CD4-positive, alpha-beta T cell treated with Interleukin-2 at 100 ng/mL for 4 hours (primary cell): ENCODE results near the gene FIG4.
"Not testable (repeated sequence)": the region's sequence is repeated elsewhere in the genome, so short reads cannot be mapped to it uniquely, and the experiment has no call there.

Source experiments
- DNase-seq: peaks from one replicate; pipeline ENCODE4 v3.0.0-alpha.2; 2020; ENCODE audit warnings: low spot score

FIG4 gene

DNA sequence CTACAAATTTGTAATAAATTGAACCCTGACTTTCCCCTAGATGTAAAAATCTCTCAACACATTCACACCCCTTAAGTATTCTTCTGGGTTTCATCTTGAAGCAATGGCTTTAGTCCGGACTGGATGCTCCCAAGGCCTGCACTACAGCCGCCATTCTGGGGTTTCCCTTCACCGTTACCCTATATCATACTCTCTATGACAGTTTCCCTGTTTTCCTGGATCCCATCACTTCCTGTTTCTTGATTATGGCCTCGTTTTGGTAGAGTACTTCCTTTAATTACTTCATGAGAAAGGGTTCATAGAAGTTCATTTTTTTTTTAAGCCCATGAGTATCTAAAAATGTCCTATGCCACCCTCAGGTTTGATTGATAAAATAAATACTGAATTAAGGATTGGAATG, 11.7 kb downstream of the FIG4 start:
- DNase-seq: no peak

DNA sequence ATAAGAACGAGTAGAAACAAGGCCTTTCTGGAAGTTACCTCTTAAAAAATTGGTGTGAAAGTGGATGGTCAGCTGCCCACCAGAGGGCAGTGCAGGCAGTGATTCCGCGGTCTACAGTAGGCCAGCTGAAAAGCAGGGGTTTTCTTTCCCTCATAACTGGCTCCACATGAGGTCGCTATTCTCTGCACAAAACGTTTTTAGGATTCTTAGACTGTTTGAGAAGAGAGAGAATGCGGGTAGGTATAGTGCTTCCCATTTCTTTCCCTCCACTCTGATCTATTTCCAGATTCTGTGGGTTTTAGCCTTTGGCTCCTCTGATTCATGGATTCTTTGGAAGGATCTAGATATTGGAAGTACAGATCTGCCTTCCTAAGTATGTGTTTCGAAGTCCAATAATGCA, 14.2 kb downstream of the FIG4 start:
- peak; percentile 80 for DNase-seq

DNA sequence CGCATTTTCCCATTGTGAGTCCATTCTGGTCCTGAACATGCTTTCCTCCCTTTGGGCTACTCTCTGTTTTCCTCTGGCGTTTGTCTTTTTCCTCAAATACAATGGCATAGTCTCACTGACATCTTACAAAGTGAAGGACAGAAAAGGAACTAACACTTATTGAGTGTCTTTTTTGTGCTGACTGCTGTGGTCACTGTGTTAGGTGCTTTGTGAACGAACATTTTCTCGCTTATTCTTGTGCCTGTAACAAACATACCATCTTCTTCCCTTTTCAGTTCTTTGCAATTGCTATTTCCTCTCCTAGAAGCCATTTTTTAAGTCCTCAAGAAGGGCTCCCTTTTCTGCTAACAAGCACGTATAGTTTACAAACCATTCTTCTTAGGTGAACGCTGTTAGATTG, 15.4 kb downstream of the FIG4 start:
- no peak for DNase-seq

DNA sequence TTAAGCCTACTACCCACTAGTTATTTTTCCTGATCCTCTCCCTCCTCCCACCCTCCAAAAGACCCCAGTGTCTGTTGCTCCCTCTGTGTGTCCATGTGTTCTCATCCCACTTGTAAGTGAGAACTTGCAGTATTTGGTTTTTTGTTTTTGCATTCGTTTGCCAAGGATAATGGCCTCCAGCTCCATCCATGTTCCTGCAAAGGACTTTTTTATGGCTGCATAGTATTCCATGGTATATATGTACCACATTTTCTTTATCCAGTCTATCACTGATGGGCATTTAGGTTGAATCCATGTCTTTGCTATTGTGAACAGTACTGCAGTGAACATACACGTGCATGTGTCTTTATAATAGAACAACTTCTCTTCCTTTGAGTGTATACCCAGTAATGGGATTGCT, 17.0 kb downstream of the FIG4 start:
- not testable (repeated sequence) for DNase-seq

DNA sequence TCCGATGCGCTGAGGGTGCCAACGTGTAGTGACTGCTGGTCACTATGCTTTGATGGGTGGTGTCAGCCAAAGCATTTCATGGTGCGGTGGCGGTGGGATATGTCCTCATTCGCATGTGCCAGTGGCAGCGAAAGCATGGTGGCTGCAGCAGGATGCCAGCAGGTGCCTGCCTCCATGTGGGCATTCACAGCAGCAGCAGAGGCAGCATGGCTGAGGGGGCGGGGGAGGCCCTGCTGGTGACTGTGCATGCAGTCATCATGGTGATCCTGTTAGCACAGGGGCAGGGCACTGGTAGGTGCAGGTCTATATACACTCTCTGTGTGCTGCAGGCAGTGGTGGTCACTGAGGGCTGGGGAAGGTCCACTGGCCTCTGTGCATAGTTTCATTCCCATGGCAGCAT, 22.0 kb downstream of the FIG4 start:
- DNase-seq: no peak

DNA sequence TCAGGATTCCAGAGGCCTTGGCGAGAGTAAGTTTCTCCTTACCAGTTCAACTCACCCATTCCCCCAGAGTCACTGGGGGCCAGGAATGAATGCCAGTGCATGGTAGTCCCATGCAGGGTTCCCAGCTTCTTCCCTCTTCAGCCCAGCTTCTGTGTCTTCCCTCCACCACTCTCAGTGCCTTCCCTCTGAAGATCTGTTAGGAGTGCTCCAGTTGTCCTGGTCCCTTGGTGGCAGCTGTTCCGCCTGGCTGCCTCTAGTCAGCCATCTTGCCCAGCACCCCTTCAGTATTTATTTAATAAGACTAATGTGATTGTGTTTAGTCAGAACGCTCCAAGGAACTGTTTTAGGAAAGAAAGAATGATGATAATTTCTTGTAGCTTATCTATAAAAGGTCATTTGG, 23.1 kb downstream of the FIG4 start:
- DNase-seq: no peak

DNA sequence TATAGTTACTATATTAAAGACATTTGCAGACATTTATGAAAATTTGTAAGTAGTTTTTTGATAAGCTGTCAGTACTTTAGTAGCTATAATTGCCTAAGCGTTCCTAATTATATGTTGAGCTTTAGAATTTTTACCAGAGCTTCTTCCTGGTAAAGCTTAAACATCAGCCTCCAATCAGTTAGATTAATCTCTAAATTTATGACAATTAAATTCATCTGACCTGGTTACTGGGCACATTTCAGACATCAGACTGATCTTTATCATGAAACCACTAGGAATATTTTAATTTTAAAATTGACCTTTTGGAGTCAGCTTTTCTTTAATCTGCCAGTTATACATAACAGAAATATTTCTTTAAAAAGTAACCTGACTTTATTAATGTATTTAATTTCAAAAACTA, 23.5 kb downstream of the FIG4 start:
- no peak for DNase-seq

DNA sequence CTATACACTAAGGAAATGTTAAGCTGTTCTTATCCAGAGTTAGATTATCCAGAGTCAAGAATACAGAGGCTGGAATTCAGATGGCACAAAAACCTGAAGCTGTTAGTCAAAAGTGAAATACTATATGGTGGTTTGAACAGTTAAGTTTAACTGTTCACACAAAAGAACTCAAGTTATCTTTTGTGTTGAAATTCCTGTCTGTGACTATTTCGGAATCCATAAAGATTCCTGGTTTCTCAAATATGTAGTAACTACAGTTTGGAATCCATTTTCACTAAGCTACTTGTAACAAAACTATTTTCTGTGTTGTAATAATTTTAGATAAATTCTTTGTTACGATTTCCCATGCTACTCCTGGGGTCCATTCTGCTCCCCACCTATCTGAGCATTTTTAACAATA, 24.5 kb downstream of the FIG4 start:
- no peak for DNase-seq

DNA sequence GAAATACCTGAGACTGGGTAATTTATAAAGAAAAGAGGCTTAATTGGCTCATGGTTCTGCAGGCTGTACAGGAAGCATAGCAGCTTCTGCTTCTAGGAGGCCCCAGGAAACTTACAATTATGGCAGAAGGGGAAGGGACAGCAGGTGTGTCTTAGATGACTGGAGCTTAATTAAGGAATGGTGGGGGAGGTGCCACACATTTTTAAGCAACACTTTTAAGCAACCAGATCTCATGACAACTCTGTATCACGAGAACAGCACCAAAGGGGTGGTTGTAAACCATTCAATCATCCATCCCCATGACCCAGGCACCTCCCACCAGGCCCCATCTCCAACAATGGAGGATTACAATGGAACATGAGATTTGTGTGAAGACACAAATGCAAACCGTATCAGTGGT, 26.9 kb downstream of the FIG4 start:
- DNase-seq: no peak

DNA sequence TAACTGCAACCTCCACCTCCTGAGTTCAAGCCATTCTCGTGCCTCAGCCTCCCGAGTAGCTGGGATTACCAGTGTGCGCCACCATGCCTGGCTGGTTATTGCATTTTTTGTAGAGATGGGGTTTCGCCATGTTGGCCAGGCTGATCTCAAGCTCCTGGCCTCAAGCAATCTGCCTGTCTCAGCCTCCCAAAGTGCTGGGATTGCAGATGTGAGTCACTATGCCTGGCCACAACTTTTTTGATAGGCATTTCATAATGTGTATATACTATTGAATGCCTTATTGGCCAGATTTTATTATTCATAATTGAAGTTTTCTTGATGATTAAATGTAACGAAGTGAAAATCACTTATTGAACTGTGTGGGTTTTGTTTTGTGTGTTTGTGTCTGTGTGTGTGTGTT, 27.9 kb downstream of the FIG4 start:
- no peak for DNase-seq

DNA sequence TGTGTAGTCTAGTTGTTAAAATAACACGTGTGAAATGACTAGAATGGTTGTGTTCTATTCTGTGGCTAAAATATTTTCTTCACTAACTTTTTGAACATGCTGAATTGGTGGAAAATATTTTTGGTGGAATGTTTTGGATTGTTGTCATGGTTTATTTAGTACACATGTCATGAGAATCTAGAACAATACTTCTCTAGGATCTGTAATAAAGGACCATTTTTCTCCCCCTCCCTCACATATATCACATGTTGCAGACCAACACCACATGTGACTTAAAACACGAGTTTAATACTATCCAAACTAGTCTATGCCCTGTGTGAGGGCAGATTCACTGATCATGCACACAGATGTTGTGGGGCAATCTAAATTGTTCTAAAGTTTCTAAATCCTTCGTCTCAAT, 29.2 kb downstream of the FIG4 start:
- no peak for DNase-seq

DNA sequence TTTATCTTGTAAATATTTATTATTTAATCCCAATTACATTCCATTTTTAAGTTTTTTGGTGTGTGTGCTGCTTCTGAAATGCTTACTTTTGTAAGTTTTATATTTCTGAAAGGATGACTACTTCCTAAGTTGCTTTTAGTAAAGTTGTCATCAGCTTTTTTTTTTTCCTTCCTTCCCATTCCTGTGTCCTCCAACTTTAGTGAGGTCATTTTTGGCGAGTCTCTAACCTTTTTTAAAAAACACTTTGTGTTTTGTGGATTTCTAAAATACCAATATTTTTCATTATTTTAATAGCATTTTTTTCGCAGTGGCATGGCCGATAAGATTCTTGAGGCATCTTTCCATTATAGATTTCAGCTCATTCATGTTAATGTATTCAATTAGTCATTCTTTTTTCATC, 30.9 kb downstream of the FIG4 start:
- DNase-seq: no peak

DNA sequence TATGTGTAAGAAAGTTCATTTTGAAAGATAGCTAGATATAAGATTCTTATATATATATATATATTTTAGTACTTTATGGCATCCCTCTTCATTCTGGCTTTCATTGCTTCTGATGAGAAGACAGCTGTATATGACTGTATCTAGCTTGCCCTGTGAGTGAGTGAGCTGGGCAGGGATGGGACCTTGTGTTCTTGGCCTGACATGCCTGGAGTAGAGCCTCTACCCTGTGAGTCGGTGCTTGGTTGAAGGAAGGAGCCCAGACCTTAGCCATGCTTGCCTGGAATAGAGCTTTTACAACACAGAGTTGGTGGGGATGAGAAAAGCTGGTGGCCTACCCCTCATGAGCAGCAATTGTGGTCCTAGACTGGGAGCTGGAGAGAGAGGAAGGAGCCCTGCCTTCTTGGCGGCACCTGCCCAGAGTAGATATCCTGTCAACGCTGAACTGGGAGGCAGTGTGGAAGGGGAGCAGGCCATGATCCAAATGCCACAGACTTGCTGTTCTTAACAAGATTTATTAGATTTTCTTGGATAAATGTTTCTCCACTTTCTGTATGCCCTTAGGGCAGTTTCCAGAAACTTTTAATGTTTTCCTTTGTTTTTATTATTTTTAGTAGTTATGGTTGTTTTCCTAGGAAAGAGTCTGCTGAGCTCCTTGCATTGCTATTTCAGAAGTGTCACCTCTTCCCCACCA, 31.6 kb downstream of the FIG4 start:
- no peak for DNase-seq

DNA sequence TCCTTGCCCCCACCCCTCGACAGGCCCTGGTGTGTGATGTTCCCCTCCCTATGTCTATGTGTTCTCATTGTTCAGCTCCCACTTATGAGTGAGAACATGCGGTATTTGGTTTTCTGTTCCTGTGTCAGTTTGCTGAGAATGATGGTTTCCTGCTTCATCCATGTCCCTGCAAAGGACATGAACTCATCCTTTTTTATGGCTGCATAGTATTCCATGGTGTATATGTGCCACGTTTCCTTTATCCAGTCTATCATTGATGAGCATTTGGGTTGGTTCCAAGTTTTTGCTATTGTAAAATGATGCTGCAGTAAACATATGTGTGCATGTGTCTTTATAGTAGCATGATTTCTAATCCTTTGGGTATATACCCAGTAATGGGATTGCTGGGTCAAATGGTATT, 34.2 kb downstream of the FIG4 start:
- not testable (repeated sequence) for DNase-seq

DNA sequence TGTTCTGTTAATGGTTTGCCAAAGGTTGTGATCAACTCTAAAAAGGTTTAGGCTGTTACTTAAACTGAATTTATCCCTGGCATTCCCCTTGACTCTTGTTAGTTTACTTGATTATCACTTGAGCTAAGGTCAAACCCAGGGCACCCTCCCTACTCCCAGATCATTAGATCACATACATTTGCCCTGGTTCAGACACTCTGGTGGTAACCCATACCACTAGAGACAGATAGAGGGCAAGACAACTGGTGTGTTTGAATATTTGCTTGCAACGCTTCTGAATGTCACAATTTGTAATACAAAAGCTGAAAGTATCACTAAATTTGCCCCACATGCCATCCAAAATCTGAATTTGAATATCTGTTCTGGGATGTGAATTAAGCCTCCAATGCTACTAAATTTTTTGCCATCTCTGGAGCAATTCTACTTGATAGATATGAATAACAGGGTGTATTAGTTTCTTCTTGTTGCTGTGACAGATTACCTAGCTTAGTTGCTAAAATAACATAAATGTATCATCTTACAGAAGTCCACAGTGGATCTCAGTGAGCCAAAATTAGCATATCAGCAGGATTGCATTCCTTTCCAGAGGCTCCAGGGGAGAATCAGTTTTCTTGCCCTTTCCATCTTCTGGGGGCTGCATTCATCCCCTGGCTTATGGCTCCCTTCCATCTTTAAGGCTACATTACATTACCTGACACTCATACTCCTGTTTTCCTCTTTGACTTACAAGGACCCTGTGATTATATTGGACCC, 45.4 kb downstream of the FIG4 start:
- DNase-seq: no peak

DNA sequence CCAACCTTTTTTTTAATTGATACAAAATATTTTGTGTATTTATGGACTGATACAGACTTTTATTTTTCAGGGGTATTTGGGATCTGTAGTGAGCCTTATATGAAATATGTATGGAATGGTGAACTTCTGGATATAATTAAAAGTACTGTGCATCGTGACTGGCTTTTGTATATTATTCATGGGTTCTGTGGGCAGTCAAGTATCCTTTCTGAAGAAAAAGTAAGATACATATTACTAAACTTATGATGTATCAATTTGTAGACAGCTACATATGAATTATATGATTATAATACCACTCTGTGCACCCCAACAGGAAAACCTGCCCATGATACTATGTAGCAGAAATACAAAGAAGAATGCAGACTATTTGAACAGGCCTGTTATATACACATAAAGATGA, 47.2 kb downstream of the FIG4 start:
- DNase-seq: no peak

DNA sequence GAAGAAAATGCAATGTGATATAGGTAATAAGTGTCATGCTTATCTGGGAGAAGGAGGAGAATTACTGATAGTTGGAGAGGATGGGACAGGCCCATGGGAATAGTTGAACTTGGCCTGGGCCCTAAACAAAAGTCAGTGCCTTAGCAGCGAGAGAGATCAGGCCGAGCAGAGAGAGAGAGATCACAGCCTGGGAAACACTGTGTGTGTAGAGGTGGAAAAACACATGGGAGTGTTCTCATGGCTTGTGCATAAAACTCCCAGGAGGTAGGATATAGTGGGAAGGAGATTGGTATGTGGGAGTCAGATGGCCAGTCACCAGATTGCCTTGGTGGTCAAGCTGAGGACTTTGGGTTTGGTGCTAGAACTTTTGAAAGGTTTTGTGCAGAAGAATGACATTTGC, 47.6 kb downstream of the FIG4 start:
- DNase-seq: no peak

DNA sequence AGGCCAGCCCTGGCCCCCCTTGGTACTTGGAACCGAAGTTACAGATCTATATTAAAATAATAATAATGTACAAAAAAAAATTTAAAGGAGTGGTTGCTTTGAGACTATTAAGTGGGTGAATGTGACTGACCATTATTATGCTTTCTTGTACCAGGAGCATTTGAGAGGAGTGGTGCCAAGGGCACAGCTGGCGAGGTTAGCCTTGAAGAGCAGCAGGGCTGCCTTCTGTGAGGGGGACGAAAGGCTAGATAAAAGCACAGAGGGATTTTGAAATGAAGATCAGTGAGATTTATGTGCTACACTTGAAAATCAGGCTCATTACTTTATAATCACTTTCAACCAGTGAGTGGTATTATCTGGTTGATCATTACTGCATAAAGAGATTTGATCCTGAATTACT, 48.6 kb downstream of the FIG4 start:
- no peak for DNase-seq

DNA sequence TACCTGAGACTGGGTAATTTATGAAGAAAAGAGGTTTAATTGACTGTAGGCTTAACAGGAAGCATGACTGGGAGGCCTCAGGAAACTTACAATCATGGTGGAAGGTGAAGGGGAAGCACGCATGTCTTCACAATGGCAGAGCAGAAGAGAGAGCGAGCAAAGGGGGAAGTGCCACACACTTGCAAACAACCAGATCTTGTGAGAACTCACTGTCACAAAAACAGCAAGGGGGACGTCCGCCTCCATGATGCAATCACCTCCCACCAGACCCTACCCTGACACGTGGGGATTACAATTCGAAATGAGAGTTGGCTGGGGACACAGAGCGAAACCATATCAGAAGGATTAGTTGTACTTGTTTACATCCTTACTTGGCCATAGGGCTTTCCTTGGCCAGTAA, 49.7 kb downstream of the FIG4 start:
- no peak for DNase-seq

DNA sequence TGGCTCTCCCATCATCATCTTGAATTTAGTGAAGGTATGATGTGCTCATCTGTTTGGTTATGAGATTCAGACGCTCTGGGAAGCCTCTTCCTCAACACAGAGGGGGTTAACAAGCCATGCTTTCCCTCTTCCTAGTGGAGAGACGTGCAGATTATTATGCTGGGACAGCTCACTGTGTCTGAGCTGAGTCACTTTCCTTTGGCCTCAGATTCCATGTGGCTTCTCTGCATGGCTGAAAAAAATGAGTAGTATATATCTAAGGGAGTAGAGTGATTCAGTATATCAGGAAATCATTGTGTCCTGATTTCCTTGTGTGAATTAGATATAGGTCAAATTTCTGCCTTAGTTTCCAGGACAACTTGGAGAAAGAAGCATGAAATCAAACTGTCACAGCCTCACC, 52.6 kb downstream of the FIG4 start:
- DNase-seq: no peak

DNA sequence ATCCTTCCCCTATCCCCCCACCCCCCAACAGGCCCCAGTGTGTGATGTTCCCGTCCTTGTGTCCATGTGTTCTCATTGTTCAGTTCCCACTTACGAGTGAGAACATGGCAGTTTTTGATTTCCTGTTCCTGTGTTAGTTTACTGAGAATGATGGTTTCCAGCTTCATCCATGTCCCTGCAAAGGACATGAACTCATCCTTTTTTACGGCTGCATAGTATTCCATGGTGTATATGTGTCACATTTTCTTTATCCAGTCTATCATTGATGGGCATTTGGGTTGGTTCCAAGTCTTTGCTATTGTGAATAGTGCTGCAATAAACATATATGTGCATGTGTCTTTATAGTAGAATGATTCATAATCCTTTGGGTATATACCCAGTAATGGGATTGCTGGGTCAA, 53.7 kb downstream of the FIG4 start:
- DNase-seq: not testable (repeated sequence)

DNA sequence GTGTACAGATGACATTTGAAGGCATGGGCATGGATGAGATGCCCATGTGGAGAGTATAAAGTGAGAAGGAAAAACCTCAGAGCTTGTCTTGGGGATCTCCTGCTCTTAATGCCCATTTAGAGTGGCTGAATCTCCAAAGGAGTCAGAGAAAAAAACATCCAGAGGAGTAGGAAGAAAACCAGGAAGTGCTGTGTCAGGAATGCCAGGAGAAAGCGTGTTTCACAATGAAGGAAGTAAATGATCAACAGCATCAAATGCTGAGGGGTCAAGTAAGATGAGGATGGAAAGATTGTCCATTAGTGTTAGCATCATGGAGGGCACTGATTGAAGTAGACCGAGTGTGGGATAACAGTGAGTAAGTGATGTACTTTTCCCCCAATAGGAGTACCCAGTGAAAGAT, 56.1 kb downstream of the FIG4 start:
- DNase-seq: no peak

DNA sequence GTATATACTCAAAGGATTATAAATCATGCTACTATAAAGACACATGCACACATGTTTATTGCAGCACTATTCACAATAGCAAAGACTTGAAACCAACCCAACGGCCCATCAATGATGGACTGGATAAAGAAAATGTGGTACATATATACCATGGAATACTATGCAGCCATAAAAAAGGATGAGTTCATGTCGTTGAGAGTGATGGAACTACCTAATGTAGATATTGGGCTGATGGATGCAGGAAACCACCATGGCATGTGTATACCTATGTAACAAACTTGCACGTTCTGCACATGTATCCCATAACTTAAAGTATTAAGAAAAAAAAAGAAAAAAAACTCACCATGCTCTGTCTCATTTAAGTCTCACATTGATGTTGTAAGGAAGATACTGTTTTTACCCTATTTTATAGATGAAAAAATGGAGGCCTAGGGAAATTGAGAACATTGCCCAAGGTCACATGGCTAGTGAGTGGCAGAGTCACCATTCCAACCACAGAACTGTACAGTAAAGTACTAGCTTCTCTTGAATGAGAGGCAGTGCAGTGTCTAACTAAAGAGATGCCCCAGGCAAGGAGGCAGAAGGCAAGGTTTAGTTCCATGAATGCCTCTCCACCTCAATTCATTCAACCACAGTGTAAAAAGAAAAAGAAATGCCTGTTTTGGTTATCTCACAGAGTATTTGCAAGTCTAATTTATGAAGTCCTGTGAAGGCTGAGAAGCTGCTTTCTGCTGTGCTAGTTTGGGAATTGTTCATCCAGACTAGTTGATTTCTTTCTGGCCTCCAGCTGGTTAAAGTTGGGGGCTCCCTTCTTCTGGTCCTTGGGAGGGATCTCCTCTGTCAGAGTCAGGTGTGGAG, 68.2 kb downstream of the FIG4 start:
- no peak for DNase-seq
